WTC11 (cell line): ENCODE measurements around the gene PNLDC1. TPM values are rescaled to one million over a fixed set of nuclear protein-coding genes. Genes with fewer than 3 reads are reported as not detected.
"Not testable (repeated sequence)": the region's sequence is repeated elsewhere in the genome, so short reads cannot be mapped to it uniquely, and the experiment has no call there.

Experiments
- ATAC-seq: fragments of 200-7000 bp; cut with Tn5 transposase; 2 replicates; pipeline ENCODE4 v1.10.0; 2021; ENCODE audit warnings: mild to moderate bottlenecking, moderate library complexity
- CTCF ChIA-PET: fragments of 300-600 bp; sonication (Branson Sonifier 250); formaldehyde crosslinking; loops from one replicate; lab custom pipeline; 2021; ENCODE audit warnings: antibody characterized with exemption; lab: Charles Lee
- POLR2A ChIA-PET: fragments of 350-600 bp; sonication (Branson Sonifier 250); formaldehyde crosslinking; loops from one replicate; lab custom pipeline; 2021; ENCODE audit warnings: antibody characterized with exemption; lab: Charles Lee
- DNase-seq: peaks from one replicate; pipeline ENCODE4 v3.0.0; 2021; ENCODE audit warnings: low spot score
- H3K27ac Mint-ChIP-seq: 2 replicates; pipeline ENCODE4 v1.8.0; 2021; ENCODE audit warnings: mixed read lengths
- H3K27me3 Mint-ChIP-seq: 2 replicates; pipeline ENCODE4 v1.8.0; 2021; ENCODE audit warnings: low read depth, mild to moderate bottlenecking, moderate library complexity, mixed read lengths
- H3K36me3 Mint-ChIP-seq: 2 replicates; pipeline ENCODE4 v1.8.0; 2021; ENCODE audit warnings: mixed read lengths
- H3K4me1 Mint-ChIP-seq: 2 replicates; pipeline ENCODE4 v1.8.0; 2022; ENCODE audit warnings: mixed read lengths
- H3K4me3 Mint-ChIP-seq: 2 replicates; pipeline ENCODE4 v1.8.0; 2021; ENCODE audit warnings: mild to moderate bottlenecking, moderate library complexity, mixed read lengths
- H3K9me3 Mint-ChIP-seq: 2 replicates; pipeline ENCODE4 v1.8.0; 2021; ENCODE audit warnings: mixed read lengths
- AFF4 ChIP-seq: sonication (generic); formaldehyde crosslinking; IDR thresholded peaks from 2 replicates; pipeline ENCODE4 v1.8.1; 2023; ENCODE audit warnings: mild to moderate bottlenecking, missing genetic modification reagents, borderline replicate concordance
- AR ChIP-seq: fragments of 250-450 bp; sonication (Bioruptor Pico); IDR thresholded peaks from 2 replicates; pipeline ENCODE4 v1.9.0; 2021; ENCODE audit warnings: mild to moderate bottlenecking
- ATF1 ChIP-seq: sonication (generic); formaldehyde crosslinking; IDR thresholded peaks from 2 replicates; pipeline ENCODE4 v1.8.1; 2023; ENCODE audit warnings: mild to moderate bottlenecking, moderate library complexity, missing genetic modification reagents
- CREM ChIP-seq: sonication (generic); formaldehyde crosslinking; IDR thresholded peaks from 2 replicates; pipeline ENCODE4 v1.8.1; 2022; ENCODE audit warnings: mild to moderate bottlenecking, missing genetic modification reagents, moderate library complexity
- CTCF ChIP-seq: fragments of 200-600 bp; IDR thresholded peaks from 2 replicates; pipeline ENCODE4 v1.8.0; 2022; ENCODE audit warnings: antibody characterized with exemption
- E2F5 ChIP-seq: sonication (generic); formaldehyde crosslinking; IDR thresholded peaks from 2 replicates; pipeline ENCODE4 v1.8.1; 2022; ENCODE audit warnings: mild to moderate bottlenecking, moderate library complexity, missing genetic modification reagents
- EMX1 ChIP-seq: fragments of 250-450 bp; sonication (Bioruptor Pico); IDR thresholded peaks from 2 replicates; pipeline ENCODE4 v1.8.0; 2021; ENCODE audit warnings: mild to moderate bottlenecking
- GRHL2 ChIP-seq: fragments of 250-450 bp; sonication (Bioruptor Pico); IDR thresholded peaks from 2 replicates; pipeline ENCODE4 v1.8.0; 2022; ENCODE audit warnings: mild to moderate bottlenecking, moderate library complexity; ENCODE audit not compliant: insufficient replicate concordance, severe bottlenecking
- GTF2I ChIP-seq: fragments of 250-450 bp; sonication (Bioruptor Pico); conservative IDR thresholded peaks from 2 replicates; pipeline ENCODE4 v1.4.0; 2021; ENCODE audit warnings: mild to moderate bottlenecking
- SMAD3 ChIP-seq: sonication (generic); formaldehyde crosslinking; IDR thresholded peaks from 2 replicates; pipeline ENCODE4 v1.8.0; 2022; ENCODE audit warnings: missing genetic modification reagents, mild to moderate bottlenecking, borderline replicate concordance
- STAT6 ChIP-seq: sonication (generic); formaldehyde crosslinking; conservative IDR thresholded peaks from 2 replicates; pipeline ENCODE4 v1.8.1; 2023; ENCODE audit warnings: mild to moderate bottlenecking, low read depth, missing genetic modification reagents, moderate library complexity
- USF1 ChIP-seq: sonication (generic); formaldehyde crosslinking; IDR thresholded peaks from 2 replicates; pipeline ENCODE4 v1.8.0; 2022; ENCODE audit warnings: mild to moderate bottlenecking, missing genetic modification reagents
- ZNF121 ChIP-seq: sonication (generic); formaldehyde crosslinking; IDR thresholded peaks from 2 replicates; pipeline ENCODE4 v1.8.0; 2023; ENCODE audit warnings: missing genetic modification reagents
- ZNF317 ChIP-seq: sonication (generic); formaldehyde crosslinking; IDR thresholded peaks from 2 replicates; pipeline ENCODE4 v1.8.1; 2023; ENCODE audit warnings: low read depth, mild to moderate bottlenecking, moderate library complexity, missing genetic modification reagents, borderline replicate concordance
- ZNF396 ChIP-seq: fragments of 250-450 bp; sonication (Bioruptor Pico); IDR thresholded peaks from 2 replicates; pipeline ENCODE4 v1.8.0; 2021; ENCODE audit warnings: mild to moderate bottlenecking, moderate library complexity, borderline replicate concordance
- total RNA-seq: library from RNA; stranded (reverse); gene quantifications from 3 replicates; pipeline ENCODE4 v1.2.3, GENCODE V29; 2021

The PNLDC1 gene
- total RNA-seq, 1 experiment from 2014 or later: 0.39 TPM

GRCh38 chr6:159860482-159860881 is 60.4 kb downstream of the PNLDC1 start (continued):
- no peak for TF ChIP-seq GRHL2
- TF ChIP-seq, all 79 proteins: peak for 0

- Mint-ChIP-seq H3K4me1 (no peaks in the 10 kb centered on the region), H3K36me3 (no peaks in the 10 kb centered on the region), H3K27me3 (no peaks in the 10 kb centered on the region), H3K27ac (no peak overlapping the region), H3K4me3 (no peak overlapping the region), H3K9me3 (peaks cover 2% of the 10 kb centered on the region)
- DNase-seq (no peak), ATAC-seq (no peak)
- ChIA-PET POLR2A (no interaction called here), CTCF (interaction anchor here (1.4 kb wide), 1 partner anchor 210 kb away, joined by 3 read pairs; no protein-coding TSS in a partner anchor)
- TF ChIP-seq USF1: no peak
- TF ChIP-seq, all 79 proteins: peak for 0
These were observed 62.0 kb downstream of the PNLDC1 start for GRCh38 chr6:159862103-159862502.

- DNase-seq, H3K4me1 Mint-ChIP-seq, H3K27ac Mint-ChIP-seq, POLR2A ChIA-PET, H3K4me3 Mint-ChIP-seq, H3K36me3 Mint-ChIP-seq, H3K27me3 Mint-ChIP-seq: not testable (repeated sequence)
- CTCF ChIA-PET: interaction anchor here (0.6 to 1.7 kb wide), 38 partner anchors 9 to 671 kb away, joined by 3 to 12 read pairs (median 4); partner anchors contain the start of genes IGF2R, MRPL18, TCP1 and WTAP
- ATAC-seq: peak; percentile 65
- TF ChIP-seq ZNF121 (CRISPR knock-in tag) (peak; percentile 87), CTCF (peak; percentile 42; the same call in 1 of the 2 replicates)
- H3K9me3 Mint-ChIP-seq: peaks cover 12% of the 10 kb centered on the region
These were observed 63.3 kb downstream of the PNLDC1 start for GRCh38 chr6:159863341-159863740.

- ATAC-seq (peak; percentile 41), DNase-seq (no peak)
- H3K4me3 Mint-ChIP-seq: no peak overlapping the region
- H3K4me1 Mint-ChIP-seq: no peaks in the 10 kb centered on the region
- H3K9me3 Mint-ChIP-seq: peaks cover 17% of the 10 kb centered on the region
- ChIA-PET CTCF (interaction anchor here (0.7 kb wide), 1 partner anchor 40 kb away, joined by 3 read pairs; no protein-coding TSS in a partner anchor), POLR2A (interaction anchor here (0.7 kb wide), 1 partner anchor 103 kb away, joined by 3 read pairs; the partner anchor contains the start of gene ACAT2)
- no peaks in the 10 kb centered on the region for H3K27me3 Mint-ChIP-seq
- no peak overlapping the region; the same call in 1 of the 2 replicates for H3K27ac Mint-ChIP-seq
- peaks cover 5% of the 10 kb centered on the region; the same call in 1 of the 2 replicates for H3K36me3 Mint-ChIP-seq
- TF ChIP-seq SMAD3 (CRISPR knock-in tag) (no peak), ATF1 (CRISPR knock-in tag) (no peak), AFF4 (CRISPR knock-in tag) (no peak), STAT6 (CRISPR knock-in tag) (no peak), GTF2I (CRISPR knock-in tag) (no peak), AR (CRISPR knock-in tag) (no peak), E2F5 (CRISPR knock-in tag) (no peak), EMX1 (no peak), ZNF317 (CRISPR knock-in tag) (no peak), ZNF396 (CRISPR knock-in tag) (no peak), CREM (CRISPR knock-in tag) (no peak)
These were observed 65.3 kb downstream of the PNLDC1 start for GRCh38 chr6:159865226-159865920.
